C4-2B (cell line): ENCODE data around the gene WWOX.

Source experiments
- ZFX ChIP-seq: fragments of 450-650 bp; IDR thresholded peaks from 2 replicates; pipeline ENCODE4 v1.6.1; 2017
- TF ChIP-seq, protein P1 (sequence below): fragments of 450-650 bp; conservative IDR thresholded peaks from 2 replicates; pipeline ENCODE4 v1.5.1; 2017; ENCODE audit warnings: mild to moderate bottlenecking

DNA sequence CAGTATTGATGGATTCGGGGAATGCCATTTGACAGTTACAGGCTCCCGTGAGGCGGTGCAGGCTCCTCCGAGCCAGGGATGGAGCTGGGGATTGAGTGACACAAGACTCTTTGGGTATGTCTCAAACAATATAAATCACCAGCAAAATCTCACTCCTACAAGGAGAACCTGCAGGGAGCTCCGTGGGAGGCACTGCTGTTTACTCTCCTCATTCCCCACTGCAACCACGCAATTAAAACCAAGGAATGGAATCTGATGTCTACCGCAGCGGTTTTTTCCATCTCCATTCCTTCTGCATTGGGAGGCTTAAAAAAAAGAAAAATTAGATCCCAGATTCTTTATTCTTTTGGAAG lies 157.9 kb downstream of the WWOX start:
- TF ChIP-seq, protein P1, sequence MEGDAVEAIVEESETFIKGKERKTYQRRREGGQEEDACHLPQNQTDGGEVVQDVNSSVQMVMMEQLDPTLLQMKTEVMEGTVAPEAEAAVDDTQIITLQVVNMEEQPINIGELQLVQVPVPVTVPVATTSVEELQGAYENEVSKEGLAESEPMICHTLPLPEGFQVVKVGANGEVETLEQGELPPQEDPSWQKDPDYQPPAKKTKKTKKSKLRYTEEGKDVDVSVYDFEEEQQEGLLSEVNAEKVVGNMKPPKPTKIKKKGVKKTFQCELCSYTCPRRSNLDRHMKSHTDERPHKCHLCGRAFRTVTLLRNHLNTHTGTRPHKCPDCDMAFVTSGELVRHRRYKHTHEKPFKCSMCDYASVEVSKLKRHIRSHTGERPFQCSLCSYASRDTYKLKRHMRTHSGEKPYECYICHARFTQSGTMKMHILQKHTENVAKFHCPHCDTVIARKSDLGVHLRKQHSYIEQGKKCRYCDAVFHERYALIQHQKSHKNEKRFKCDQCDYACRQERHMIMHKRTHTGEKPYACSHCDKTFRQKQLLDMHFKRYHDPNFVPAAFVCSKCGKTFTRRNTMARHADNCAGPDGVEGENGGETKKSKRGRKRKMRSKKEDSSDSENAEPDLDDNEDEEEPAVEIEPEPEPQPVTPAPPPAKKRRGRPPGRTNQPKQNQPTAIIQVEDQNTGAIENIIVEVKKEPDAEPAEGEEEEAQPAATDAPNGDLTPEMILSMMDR = no peak
- TF ChIP-seq ZFX = no peak
